HCT116 (cell line): ENCODE measurements around the gene LSAMP. TPM values are rescaled to one million over a fixed set of nuclear protein-coding genes. Genes with fewer than 3 reads are reported as not detected.

Source experiments
- ATAC-seq: fragments of 200-7000 bp; cut with Tn5 transposase; 2 replicates; pipeline ENCODE4 v1.9.1; 2020; ENCODE audit warnings: mild to moderate bottlenecking, moderate library complexity
- BruUV-seq: library from RNA; stranded (reverse); fragments of 400-500 nt; replicated peaks from 2 replicates; lab custom pipeline; 2021; lab: Mats Ljungman, UMichigan
- CTCF ChIA-PET: fragments of 300-600 bp; sonication (Branson Sonifier 250); formaldehyde crosslinking; loops from one replicate; lab custom pipeline; 2021; ENCODE audit warnings: antibody characterized with exemption; lab: Charles Lee
- POLR2A ChIA-PET: fragments of 300-600, 350-600 bp; sonication (Branson Sonifier 250); formaldehyde crosslinking; loops from one replicate; lab custom pipeline; 2021; ENCODE audit warnings: antibody characterized with exemption; lab: Charles Lee
- RAD21 ChIA-PET, 2 experiments: fragments of 300-600 bp; sonication (Branson Sonifier 250); formaldehyde crosslinking; loops; one replicate each; lab custom pipeline; 2023; ENCODE audit warnings: low total read pairs in 2 of 2; ENCODE audit not compliant: uncharacterized antibody in 2 of 2, unreplicated experiment in 2 of 2, low non-redundant PET in 1 of 2; lab: Charles Lee
- DNase-seq: peaks from one replicate; pipeline ENCODE4 v3.0.0-alpha.2; 2010; ENCODE audit warnings: low read depth, low spot score
- H2AFZ ChIP-seq: fragments of 200-600 bp; shearing (Covaris generic), sonication (generic); 2 replicates; pipeline ENCODE4 v1.6.1; 2017; ENCODE audit warnings: low read depth, mixed run types, mixed read lengths, antibody characterized with exemption, low read length; ENCODE audit not compliant: poor library complexity, severe bottlenecking
- H3K27ac ChIP-seq: 2 replicates; pipeline ENCODE4 v1.5.1; 2012; ENCODE audit warnings: low read depth, low read length
- H3K27me3 ChIP-seq: fragments of 200-600 bp; sonication (generic); 2 replicates; pipeline ENCODE4 v1.6.1; 2016; ENCODE audit warnings: mixed run types, low read length, mixed read lengths; ENCODE audit not compliant: insufficient read depth
- H3K36me3 ChIP-seq, 2 experiments: fragments of 200-500 bp in 1 of 2; fragments of 200-600 bp in 1 of 2; sonication (Bioruptor generic) in 1 of 2; sonication (generic) in 1 of 2; 2 replicates each; pipeline versions ENCODE4 v1.5.1 to v1.6.1; 2014 to 2016; ENCODE audit warnings: low read length in 2 of 2, inconsistent platforms in 1 of 2, mixed read lengths in 1 of 2, mixed run types in 1 of 2; ENCODE audit not compliant: insufficient read depth in 2 of 2, control insufficient read depth in 1 of 2
- H3K4me1 ChIP-seq, 2 experiments: fragments of 200-600 bp in 1 of 2; sonication (generic) in 1 of 2; 2 replicates each; pipeline versions ENCODE4 v1.5.1 to v1.6.1; 2012 to 2017; ENCODE audit warnings: low read length in 2 of 2, inconsistent platforms in 1 of 2, mild to moderate bottlenecking in 1 of 2, mixed read lengths in 1 of 2, mixed run types in 1 of 2, moderate library complexity in 1 of 2; ENCODE audit not compliant: insufficient read depth in 2 of 2, control insufficient read depth in 1 of 2
- H3K4me2 ChIP-seq: fragments of 200-600 bp; sonication (generic); 2 replicates; pipeline ENCODE4 v1.6.1; 2017; ENCODE audit warnings: mixed run types, low read length, mixed read lengths
- H3K4me3 ChIP-seq, 2 experiments: fragments of 200-600 bp in 1 of 2; sonication (generic) in 1 of 2; replicated peaks in 1 of 2; 2 replicates each; pipeline ENCODE4 v1.5.1; 2011 to 2016; ENCODE audit warnings: low read length in 2 of 2, control low read depth in 1 of 2, low read depth in 1 of 2, mild to moderate bottlenecking in 1 of 2, mixed read lengths in 1 of 2, mixed run types in 1 of 2
- H3K79me2 ChIP-seq: fragments of 200-600 bp; sonication (generic); 2 replicates; pipeline ENCODE4 v1.6.1; 2017; ENCODE audit warnings: mild to moderate bottlenecking, mixed run types, low read length, moderate library complexity, mixed read lengths; ENCODE audit not compliant: insufficient read depth
- H3K9ac ChIP-seq: fragments of 200-600 bp; sonication (generic); 2 replicates; pipeline ENCODE4 v1.6.1; 2016; ENCODE audit warnings: low read length, mixed read lengths
- H3K9me2 ChIP-seq: fragments of 200-600 bp; sonication (generic), shearing (Covaris generic); 2 replicates; pipeline ENCODE4 v1.6.1; 2017; ENCODE audit warnings: mixed run types, mild to moderate bottlenecking, moderate library complexity; ENCODE audit not compliant: insufficient read depth
- H3K9me3 ChIP-seq, 2 experiments: fragments of 200-500 bp in 1 of 2; fragments of 200-600 bp in 1 of 2; sonication (Bioruptor generic) in 1 of 2; sonication (generic) in 1 of 2; 2 replicates each; pipeline ENCODE4 v1.6.1; 2014 to 2017; ENCODE audit warnings: low read length in 2 of 2, mixed read lengths in 2 of 2, inconsistent platforms in 1 of 2, low read depth in 1 of 2, mild to moderate bottlenecking in 1 of 2, mixed run types in 1 of 2, moderate library complexity in 1 of 2; ENCODE audit not compliant: control insufficient read depth in 1 of 2, insufficient read depth in 1 of 2
- H4K20me1 ChIP-seq: fragments of 200-600 bp; sonication (generic), shearing (Covaris generic); 2 replicates; pipeline ENCODE4 v1.6.1; 2017; ENCODE audit warnings: mixed run types, mild to moderate bottlenecking, moderate library complexity; ENCODE audit not compliant: insufficient read depth
- CEBPB ChIP-seq: IDR thresholded peaks from 2 replicates; pipeline ENCODE4 v1.6.1; 2012; ENCODE audit warnings: low read depth
- CTCF ChIP-seq, 3 experiments: fragments of 200-600 bp in 1 of 3; sonication (generic) in 1 of 3; IDR thresholded peaks in 2 of 3; conservative IDR thresholded peaks in 1 of 3; 2 replicates each; pipeline ENCODE4 v1.5.1; 2012 to 2017; ENCODE audit warnings: low read depth in 2 of 3, low read length in 2 of 3, antibody characterized with exemption in 1 of 3, borderline replicate concordance in 1 of 3, control low read depth in 1 of 3, mild to moderate bottlenecking in 1 of 3, mixed read lengths in 1 of 3, mixed run types in 1 of 3, moderate library complexity in 1 of 3; ENCODE audit not compliant: insufficient read depth in 1 of 3
- EZH2 ChIP-seq: fragments of 200-600 bp; sonication (generic); IDR thresholded peaks from 2 replicates; pipeline ENCODE4 v1.6.1; 2017; ENCODE audit warnings: antibody characterized with exemption, mixed run types
- EZH2phosphoT487 ChIP-seq: fragments of 200-600 bp; IDR thresholded peaks from 2 replicates; pipeline ENCODE4 v1.6.1; 2018; ENCODE audit warnings: antibody characterized with exemption, borderline replicate concordance
- POLR2A ChIP-seq: IDR thresholded peaks from 2 replicates; pipeline ENCODE4 v1.7.0; 2011; ENCODE audit warnings: borderline replicate concordance; ENCODE audit not compliant: insufficient read depth, insufficient read length; ENCODE audit errors: extremely low read depth
- SIN3A ChIP-seq: IDR thresholded peaks from 2 replicates; pipeline ENCODE4 v1.6.1; 2012; ENCODE audit warnings: low read depth
- SP1 ChIP-seq: IDR thresholded peaks from 2 replicates; pipeline ENCODE4 v1.6.1; 2012; ENCODE audit warnings: low read depth
- TCF7L2 ChIP-seq: IDR thresholded peaks from 2 replicates; pipeline ENCODE4 v1.7.0; 2011; ENCODE audit warnings: borderline replicate concordance, inconsistent platforms; ENCODE audit not compliant: insufficient read depth, insufficient read length; ENCODE audit errors: extremely low read depth
- YY1 ChIP-seq: IDR thresholded peaks from 2 replicates; pipeline ENCODE4 v1.6.1; 2011; ENCODE audit warnings: low read length, low read depth, moderate library complexity, mild to moderate bottlenecking; ENCODE audit not compliant: insufficient replicate concordance; ENCODE audit errors: extremely low read depth
- ZBTB33 ChIP-seq: IDR thresholded peaks from 2 replicates; pipeline ENCODE4 v1.6.1; 2011; ENCODE audit warnings: mild to moderate bottlenecking, low read length, moderate library complexity; ENCODE audit not compliant: insufficient replicate concordance; ENCODE audit errors: extremely low read depth
- ZFX ChIP-seq: fragments of 450-650 bp; IDR thresholded peaks from 2 replicates; pipeline ENCODE4 v1.6.1; 2017
- intact Hi-C: fragments of 100-400 bp; cut with micrococcal nuclease; formaldehyde crosslinking; loops from 2 replicates; pipeline ENCODE4 v1.10.0; 2022
- total RNA-seq: library from RNA; stranded (reverse); gene quantifications from one replicate; pipeline ENCODE4 v1.2.1, GENCODE V29; 2021; ENCODE audit not compliant: unreplicated experiment
- TF ChIP-seq, protein P1 (sequence below): IDR thresholded peaks from 2 replicates; pipeline ENCODE4 v1.6.1; 2012; ENCODE audit warnings: low read depth
- TF ChIP-seq, protein P2 (sequence below): IDR thresholded peaks from 2 replicates; pipeline ENCODE4 v1.6.1; 2012
- TF ChIP-seq, protein P3 (sequence below): IDR thresholded peaks from 2 replicates; pipeline ENCODE4 v1.6.1; 2012

Gene LSAMP
- total RNA-seq, 1 experiment from 2014 or later, result 0.25 TPM

DNA sequence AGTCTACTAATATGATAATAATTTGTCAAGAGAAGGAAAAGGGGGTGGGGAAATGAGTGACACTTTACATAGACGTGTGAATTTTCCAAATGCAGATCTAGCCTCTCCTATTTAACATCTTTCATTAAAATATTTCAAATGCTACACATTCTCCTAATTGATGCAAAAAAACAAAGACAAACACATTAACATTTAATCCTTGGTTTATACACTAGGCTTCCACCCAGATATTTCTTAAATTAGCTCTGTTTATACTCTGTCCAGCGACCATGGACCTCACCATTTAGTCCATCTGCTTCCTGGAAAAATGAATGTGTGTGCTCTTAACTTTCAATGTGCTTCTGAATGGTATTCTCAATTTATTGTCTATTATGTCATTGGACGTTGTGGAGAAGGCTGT, 409.9 kb downstream of the LSAMP start:
- Histone ChIP-seq H3K9me3 (no peaks in the 10 kb centered on the region), H2AFZ (no peak overlapping the region), H3K36me3 (no peaks in the 10 kb centered on the region), H3K79me2 (no peaks in the 10 kb centered on the region), H3K9ac (no peak overlapping the region), H3K9me2 (no peaks in the 10 kb centered on the region), H3K4me1 (no peaks in the 10 kb centered on the region), H3K27me3 (no peaks in the 10 kb centered on the region), H3K4me2 (no peak overlapping the region), H3K27ac (no peak overlapping the region), H3K4me3 (no peak overlapping the region), H4K20me1 (no peaks in the 10 kb centered on the region)
- ChIA-PET CTCF (no interaction called here), RAD21 (no interaction called here), POLR2A (no interaction called here)
- DNase-seq (no peak), ATAC-seq (no peak)
- BruUV-seq, result no TSS peak
- intact Hi-C loops, result no loop called here
- TF ChIP-seq CEBPB (no peak), ZFX (no peak), ZBTB33 (no peak), TCF7L2 (no peak), YY1 (no peak), CTCF (IDR thresholded peaks at IDR 0.05 in 2 of 3, conservative IDR thresholded peaks at IDR 0.05 in 1 of 3; ENCODE audit: borderline replicate concordance in 1 of 3, insufficient read depth in 1 of 3, low read depth in 2 of 3, low read length in 2 of 3) (no peak), EZH2phosphoT487 (no peak), EZH2 (no peak), POLR2A (no peak), SIN3A (no peak), SP1 (no peak)
- TF ChIP-seq, protein P1, sequence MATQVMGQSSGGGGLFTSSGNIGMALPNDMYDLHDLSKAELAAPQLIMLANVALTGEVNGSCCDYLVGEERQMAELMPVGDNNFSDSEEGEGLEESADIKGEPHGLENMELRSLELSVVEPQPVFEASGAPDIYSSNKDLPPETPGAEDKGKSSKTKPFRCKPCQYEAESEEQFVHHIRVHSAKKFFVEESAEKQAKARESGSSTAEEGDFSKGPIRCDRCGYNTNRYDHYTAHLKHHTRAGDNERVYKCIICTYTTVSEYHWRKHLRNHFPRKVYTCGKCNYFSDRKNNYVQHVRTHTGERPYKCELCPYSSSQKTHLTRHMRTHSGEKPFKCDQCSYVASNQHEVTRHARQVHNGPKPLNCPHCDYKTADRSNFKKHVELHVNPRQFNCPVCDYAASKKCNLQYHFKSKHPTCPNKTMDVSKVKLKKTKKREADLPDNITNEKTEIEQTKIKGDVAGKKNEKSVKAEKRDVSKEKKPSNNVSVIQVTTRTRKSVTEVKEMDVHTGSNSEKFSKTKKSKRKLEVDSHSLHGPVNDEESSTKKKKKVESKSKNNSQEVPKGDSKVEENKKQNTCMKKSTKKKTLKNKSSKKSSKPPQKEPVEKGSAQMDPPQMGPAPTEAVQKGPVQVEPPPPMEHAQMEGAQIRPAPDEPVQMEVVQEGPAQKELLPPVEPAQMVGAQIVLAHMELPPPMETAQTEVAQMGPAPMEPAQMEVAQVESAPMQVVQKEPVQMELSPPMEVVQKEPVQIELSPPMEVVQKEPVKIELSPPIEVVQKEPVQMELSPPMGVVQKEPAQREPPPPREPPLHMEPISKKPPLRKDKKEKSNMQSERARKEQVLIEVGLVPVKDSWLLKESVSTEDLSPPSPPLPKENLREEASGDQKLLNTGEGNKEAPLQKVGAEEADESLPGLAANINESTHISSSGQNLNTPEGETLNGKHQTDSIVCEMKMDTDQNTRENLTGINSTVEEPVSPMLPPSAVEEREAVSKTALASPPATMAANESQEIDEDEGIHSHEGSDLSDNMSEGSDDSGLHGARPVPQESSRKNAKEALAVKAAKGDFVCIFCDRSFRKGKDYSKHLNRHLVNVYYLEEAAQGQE, result no peak
- TF ChIP-seq, protein P2, sequence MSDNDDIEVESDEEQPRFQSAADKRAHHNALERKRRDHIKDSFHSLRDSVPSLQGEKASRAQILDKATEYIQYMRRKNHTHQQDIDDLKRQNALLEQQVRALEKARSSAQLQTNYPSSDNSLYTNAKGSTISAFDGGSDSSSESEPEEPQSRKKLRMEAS, result no peak
- TF ChIP-seq, protein P3, sequence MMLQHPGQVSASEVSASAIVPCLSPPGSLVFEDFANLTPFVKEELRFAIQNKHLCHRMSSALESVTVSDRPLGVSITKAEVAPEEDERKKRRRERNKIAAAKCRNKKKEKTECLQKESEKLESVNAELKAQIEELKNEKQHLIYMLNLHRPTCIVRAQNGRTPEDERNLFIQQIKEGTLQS, result no peak
